GM10266 (cell line): ENCODE measurements around the gene RAD9A.
A peak's percentile ranks its signal among the peaks of the same experiment; 100 is the strongest.
"Not testable (repeated sequence)": the region's sequence is repeated elsewhere in the genome, so short reads cannot be mapped to it uniquely, and the experiment has no call there.

ENCODE experiments used
- DNase-seq: peaks from one replicate; pipeline ENCODE4 v3.0.0; 2012; ENCODE audit errors: extremely low spot score
- TF ChIP-seq, protein P1 (sequence below): IDR thresholded peaks from 2 replicates; pipeline ENCODE4 v1.5.1; 2012; ENCODE audit warnings: mild to moderate bottlenecking, low read depth; ENCODE audit not compliant: control insufficient read depth, insufficient read depth; ENCODE audit errors: missing control alignments

RAD9A gene

DNA sequence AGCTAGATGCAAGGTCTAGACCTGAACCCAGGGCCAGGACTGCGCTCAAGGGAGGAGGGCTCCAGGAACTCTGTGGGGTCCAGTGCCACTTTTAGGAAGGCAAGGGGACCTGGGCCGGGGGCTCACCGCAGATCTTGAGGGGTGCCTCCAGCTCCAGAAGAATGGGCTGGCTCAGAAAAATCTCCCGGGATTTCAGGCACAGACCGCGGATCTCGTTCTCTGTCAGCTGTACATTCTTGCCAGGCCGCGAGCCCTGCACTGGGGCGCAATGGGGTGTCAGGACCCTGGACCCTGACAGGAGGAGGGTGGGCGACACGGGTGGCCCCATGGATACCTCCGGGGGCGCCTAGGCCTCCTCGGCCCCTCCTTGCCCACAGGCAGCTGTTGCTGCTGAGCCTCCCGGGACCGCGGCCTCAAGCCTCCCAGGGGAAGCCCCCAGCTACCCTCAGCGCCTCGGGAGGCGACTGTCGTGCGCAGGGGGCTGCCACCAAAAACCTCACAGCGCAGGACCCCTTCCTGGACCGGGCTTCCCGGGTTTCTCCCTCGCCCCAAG, 9.2 kb downstream of the RAD9A start:
- no peak for DNase-seq

DNA sequence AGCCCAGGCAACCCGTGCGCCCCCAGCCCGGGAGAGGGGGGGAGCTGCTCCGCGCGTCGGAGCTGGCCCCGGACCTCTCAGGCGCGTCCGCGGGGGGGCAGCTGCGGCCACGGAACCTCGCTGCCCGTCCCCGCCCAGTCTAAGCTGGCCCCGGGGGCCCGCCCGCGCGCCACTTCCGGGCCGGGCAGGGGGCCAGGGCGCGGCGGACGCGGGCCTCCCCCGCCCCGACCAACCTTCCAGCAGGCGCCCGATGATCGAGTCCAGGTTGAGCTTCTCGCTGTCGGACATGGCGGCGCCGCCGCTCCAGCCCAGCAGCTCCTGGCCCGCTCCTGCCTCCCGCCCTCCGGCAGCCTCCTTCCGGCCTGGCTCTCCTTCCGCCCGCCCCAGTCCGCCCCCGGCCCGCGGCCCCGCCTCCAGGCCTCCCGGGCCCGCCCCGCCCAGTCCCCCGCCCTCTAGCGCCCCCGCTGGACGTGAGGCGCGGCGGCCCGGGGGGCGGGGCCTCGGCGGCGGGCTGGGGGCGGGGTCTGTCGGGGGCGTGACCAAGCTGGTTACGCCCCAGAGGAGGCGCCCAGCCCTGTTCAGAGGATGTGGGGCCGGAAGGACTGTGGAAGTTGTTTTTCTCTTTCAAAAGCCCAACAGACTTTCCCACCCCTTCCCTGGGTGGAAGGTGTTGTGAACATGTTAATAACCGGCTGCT, 9.9 kb downstream of the RAD9A start, which contains the start of gene PPP1CA:
Gene PPP1CA (minus strand): TSS at position 364 of the 697 bp plus-strand sequence. CDS start 76 bp downstream, at position 288.
- DNase-seq: peak; percentile 100
- TF ChIP-seq, protein P1, sequence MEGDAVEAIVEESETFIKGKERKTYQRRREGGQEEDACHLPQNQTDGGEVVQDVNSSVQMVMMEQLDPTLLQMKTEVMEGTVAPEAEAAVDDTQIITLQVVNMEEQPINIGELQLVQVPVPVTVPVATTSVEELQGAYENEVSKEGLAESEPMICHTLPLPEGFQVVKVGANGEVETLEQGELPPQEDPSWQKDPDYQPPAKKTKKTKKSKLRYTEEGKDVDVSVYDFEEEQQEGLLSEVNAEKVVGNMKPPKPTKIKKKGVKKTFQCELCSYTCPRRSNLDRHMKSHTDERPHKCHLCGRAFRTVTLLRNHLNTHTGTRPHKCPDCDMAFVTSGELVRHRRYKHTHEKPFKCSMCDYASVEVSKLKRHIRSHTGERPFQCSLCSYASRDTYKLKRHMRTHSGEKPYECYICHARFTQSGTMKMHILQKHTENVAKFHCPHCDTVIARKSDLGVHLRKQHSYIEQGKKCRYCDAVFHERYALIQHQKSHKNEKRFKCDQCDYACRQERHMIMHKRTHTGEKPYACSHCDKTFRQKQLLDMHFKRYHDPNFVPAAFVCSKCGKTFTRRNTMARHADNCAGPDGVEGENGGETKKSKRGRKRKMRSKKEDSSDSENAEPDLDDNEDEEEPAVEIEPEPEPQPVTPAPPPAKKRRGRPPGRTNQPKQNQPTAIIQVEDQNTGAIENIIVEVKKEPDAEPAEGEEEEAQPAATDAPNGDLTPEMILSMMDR: peak; percentile 67

More for the DNA sequence above, 9.2 kb downstream of the RAD9A start:
- TF ChIP-seq, protein P1: no peak

DNA sequence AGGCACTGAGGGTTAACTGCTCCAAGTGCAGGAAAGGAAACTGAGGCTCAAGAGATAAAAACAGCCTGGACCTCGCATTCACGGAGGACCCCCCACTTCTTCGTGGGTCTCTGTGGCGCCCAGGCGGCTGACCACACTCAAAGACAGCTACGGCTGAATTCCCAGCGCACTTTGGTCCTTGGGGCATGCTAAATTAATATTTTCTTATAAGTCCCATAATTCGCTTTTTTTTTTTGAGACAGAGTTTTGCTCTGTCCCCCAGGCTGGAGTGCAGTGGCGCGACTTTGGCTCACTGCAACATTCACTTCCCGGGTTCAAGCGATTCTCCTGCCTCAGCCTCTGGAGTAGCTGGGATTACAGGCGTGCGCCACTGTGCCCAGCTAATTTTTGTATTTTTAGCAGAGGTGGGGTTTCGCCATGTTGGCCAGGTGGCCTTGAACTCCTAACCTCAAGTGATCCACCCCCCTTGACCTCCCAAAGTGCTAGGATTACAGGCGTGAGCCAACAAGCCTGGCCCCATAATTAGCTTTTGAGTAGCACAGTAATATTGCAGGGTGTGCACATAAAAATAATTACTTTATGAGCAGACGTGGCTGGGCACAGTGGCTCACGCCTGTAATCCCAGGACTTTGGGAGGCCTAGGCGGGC, 10.5 kb downstream of the RAD9A start:
- not testable (repeated sequence) for DNase-seq

DNA sequence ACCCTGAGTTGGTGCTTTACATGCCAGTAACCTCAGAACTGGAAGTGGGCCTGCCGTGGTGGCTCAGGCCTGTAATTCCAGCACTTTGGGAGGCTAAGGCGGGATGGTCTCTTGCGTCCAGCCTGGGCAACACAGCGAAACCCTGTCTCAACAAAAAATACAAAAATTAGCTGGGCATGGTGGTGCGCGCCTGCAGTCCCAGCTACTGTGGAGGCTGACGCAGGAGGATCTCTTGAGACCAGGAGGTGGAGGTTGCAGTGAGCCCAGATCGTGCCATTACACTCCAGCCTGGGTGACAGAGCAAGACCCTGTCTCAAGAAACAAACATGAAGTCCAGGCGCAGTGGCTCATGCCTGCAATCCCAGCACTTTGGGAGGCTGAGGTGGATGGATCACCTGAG, 11.3 kb downstream of the RAD9A start:
- not testable (repeated sequence) for DNase-seq

DNA sequence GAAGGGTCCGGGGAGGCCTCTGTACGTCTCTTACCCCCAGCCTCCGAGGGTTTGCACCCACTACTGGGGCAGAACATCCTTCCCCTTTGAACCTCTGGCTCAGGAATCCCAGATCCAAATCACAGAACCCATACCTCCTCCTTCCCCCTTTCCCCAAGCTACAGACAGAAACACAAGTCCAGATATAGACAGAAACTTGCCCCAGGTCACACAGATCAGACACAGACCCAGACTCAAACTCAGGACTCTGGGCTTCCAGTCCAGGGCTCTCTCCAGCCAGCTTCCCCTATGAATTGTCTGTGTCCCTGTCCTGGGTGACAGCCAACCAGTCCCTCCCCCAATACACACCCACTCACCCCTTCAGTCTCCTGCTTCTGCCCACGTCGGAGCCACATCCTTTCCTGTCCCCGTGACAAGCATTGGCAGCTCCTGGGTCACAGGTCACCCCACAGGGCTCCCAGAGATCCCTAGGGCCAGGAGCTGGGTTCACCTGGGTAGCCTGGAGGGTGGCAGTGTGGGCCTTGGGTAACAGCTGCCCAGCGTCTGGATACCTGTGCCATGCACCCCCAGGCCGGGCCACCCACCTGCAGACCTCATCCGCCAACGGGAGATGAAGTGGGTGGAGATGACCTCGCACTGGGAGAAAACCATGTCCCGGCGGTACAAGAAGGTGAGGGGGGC, 12.9 kb downstream of the RAD9A start:
- peak; percentile 35 for DNase-seq
- TF ChIP-seq, protein P1: no peak

DNA sequence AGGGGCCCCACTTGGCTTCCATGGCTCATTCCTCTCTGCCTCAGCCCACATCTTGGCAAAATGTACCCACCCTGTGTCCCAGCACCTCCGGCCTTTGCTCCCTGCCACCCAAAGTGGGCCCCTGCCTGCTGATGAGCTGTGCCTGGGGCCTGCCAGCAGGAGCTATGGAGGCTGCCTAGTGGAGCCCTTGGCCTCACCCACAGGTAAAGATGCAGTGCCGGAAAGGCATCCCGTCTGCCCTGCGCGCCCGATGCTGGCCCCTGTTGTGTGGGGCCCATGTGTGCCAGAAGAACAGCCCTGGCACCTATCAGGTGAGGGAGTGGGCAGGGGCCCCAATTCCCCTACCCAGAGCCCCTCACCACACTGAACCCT, 13.4 kb downstream of the RAD9A start:
- TF ChIP-seq, protein P1: no peak

DNA sequence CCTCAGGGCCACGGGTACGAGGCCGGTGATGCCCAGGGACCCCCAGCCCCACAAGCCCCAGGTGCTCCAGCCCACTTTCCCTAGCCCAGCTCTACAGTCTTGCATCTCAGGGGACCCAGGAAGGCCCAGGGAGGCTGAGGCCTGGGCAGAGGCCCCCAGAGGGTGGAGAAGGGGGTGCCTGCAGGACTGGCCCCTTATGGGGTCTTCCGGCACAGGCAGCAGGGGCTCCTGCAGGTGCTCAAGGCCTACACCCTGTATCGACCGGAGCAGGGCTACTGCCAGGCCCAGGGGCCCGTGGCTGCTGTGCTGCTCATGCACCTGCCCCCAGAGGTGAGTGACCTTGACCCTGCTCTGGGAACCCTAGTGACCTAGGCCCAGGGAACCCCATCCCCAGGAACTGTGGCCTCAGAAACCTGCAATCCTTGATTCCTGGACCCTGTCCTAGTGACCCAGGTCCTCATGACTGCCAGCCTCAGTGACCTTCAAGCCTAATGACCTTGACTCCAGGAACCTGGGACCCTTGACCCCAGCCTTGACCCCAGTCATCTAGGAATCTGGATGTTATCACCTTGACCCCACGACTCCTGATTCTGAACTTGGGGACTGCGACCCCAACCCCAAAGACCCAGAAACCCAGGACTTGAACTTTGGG, 14.0 kb downstream of the RAD9A start:
- TF ChIP-seq, protein P1: no peak
- DNase-seq: no peak

More for the DNA sequence above, 13.4 kb downstream of the RAD9A start:
- peak; percentile 18 for DNase-seq
